Measurements from ENCODE around the gene VCP.

The VCP gene

DNA sequence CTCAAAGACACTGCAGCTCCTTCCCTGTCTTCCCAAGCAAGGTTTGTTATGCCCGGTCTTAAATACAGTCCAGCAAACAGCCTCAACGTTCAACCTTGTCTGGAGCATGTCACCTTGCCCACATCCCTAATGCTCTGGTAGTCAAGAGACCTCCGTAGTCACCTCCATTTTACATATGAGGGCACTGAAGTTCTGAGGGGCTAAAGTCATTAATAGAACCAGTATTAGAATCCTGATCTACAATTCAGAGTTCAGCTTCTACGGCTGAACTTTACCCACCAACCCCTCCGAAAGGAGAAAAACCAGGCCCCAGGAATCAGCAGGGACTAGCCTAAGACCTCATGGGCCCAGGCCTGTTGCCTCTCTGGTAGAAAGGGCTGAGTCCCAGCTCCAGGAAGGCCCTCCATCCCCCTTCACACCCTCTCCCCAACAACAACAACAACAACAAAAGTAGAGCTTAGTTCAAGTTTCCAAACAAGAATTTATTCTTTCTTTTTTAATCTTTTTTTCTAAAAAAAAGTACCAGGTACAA, 31.3 kb upstream of the VCP start:
- no peak for DNase-seq (ENCODE audit: low spot score)

DNA sequence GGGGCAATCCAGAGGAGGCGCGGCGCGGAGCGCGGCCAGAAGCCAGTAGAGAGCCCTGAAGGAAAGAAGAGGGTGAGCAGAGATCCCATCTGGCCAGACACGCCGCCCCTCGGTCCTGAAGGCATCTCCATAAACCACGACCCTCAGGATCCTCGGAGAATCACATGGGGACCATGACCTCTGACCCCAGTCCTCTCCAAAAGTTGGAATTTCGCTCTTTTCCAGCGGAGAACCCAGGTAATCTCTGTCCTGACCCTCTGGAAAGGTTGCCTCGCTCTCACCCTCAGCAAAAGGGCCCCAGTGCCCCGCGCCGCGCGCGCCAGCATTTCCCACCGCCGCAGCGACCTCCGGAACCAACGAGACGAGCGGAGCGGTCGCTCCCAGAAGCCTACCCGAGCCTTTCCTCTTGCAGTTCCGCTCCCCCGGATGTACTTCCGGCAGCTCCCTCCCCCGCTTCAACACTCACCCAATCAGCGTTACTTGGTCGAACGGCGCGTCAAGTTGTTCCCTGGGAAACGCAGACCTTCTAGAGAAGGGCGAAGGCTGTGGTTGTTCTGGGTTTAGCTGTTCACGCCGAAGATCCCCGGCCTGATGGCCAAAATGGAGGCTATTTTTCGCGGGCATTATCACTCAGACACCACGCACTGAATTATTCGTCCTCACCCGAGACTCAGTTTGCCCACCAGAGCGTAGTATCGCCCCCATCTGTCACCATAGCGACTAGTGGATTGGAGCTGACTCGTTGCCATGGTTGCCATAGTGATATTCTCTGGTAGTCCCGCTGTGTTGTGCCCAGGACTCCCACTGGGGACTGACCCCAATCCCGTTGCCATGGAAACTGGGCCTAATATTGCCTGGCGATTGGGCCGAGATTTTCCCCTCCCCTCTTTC, 30.6 kb upstream of the VCP start, which contains the start of gene STOML2:
Gene STOML2, minus strand, starts transcription at position 363 of the 891 bp plus-strand sequence. Its CDS starts 37 bp downstream, at position 326.
- DNase-seq (ENCODE audit: low spot score), result peak; percentile 94

DNA sequence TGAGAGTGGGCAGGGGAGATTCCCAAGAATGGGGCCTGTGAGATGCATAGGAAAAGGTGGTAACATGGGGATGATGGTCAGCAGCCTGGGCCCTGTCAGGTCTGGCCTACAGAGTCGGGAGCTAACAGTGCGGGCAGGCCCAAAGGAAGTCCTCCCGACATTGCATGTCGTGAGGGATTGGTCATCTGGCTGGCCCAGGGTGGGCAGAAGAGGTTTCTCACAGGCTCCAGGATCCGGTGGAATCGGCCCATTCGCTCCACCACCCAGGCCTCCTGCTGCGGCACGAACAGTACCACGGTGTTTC, 30.0 kb upstream of the VCP start:
- no peak for DNase-seq (ENCODE audit: low spot score)

DNA sequence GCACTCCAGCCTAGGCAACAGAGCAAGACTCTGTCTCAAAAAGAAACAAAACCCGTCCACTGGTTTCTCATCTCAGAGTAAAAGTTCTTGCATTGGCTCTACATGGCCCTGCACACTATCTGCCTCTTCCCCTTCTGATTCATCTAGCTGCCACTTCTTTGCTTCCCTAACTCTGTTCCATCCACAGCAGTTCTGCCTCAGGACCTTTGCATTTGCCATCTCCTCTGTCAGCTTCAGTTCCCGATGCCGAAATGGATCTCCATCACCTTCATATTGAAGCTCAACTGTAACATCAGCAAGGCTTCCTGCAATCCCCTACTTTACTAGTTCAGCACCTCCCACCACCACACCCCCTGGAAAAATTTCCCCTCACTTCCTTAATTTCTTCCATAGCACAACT, 25.1 kb upstream of the VCP start:
- no peak for DNase-seq (ENCODE audit: low spot score)

DNA sequence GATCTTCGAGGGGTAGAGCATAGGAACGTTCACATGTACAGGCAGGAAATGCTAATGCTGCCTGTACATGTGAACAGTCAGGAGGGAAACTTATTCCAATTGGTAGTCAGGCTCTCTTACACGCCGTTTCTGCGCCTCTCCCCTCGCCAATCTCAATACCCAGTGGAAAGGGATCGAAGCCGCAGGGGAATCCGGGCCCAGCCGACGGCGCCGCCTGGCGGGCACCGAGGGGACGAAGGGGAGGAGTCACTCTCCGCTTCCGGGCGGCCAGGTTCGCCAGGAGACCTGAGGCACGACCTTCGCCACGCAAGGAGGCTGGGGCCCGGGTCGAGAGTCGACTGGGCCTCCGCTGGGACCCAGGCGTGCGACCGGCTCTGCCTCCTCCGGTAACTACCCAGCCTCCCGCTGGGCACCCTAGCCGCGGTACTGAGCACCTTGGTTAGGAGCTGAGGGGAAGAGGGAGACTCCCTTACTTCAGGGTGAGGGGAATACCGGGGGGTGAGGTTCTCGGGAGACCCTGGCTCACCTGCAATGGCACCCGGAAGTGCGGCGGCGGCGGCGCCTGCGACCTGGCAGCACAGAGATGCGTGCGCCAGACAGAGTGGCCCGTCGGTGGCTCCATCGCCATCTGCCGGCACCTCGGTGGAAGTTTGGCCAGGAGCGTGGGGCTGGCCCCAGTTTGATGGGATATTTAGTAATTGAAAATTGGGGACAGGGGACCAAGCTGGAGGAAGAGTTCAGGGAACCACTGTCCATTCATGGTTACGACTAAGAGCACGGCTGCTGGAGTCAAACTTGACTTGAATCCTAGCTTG, 23.8 kb upstream of the VCP start, which contains the start of gene PIGO:
Gene PIGO, minus strand, starts transcription at position 557 of the 815 bp plus-strand sequence. CDS start 1,026 bp downstream, outside the sequence.
- DNase-seq (ENCODE audit: low spot score), result peak; percentile 92

DNA sequence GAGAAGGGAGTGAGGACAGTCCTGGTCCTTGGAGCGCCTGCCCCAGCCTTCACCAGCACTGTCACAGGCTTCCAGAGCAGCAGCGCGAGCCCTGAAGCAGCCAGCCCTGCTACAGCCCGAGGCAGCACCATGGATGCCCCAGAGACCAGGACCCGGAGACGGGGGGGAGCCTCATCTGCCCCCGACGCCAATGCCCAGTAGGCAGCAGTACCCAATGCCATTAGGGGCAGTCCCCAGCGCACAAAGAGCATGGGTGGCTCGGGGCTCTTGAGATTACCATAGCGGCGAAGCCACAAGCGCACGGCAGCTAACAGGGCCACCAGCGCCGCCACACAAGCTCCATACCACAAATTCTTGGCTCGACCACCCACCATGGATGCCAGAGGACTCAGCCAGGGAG, 19.1 kb upstream of the VCP start:
- no peak for DNase-seq (ENCODE audit: low spot score)

DNA sequence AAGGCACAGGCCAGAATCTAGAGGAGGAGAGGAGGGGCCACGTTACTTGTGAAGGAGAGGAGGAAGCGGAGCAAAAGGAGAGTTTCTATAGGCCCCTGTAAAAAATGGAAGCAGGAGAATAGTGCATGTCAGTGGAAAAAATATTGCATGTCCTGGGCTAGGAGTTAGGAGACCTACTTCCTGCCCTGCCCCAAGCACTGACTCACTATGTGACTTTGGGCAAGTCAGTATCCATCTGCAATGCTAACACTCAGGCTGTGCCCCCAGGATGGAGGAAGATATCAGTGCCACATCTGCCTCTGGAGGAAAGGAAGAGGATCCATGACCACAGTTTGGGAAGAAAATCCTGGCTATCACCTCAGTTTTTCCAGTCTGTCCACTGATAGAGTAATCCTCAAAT, 17.0 kb upstream of the VCP start:
- no peak for DNase-seq (ENCODE audit: low spot score)

DNA sequence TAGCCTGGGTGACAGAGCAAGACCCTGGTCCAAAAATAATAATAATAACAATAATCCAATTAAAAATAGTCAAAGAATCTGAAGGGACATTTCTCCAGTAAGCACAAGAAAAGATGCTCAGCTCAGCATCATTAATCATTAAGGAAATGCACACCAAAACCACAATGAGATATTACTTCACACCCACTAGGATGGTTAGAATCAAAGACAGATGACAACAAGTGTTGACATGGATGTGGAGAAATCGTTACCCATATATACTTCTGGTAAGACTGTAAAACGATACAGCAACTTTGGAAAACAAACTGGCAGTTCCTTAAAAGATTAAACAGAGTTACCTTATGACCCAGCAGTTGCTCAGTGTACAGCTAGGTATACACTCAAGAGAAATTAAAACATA, 12.7 kb upstream of the VCP start:
- DNase-seq (ENCODE audit: low spot score), result no peak

DNA sequence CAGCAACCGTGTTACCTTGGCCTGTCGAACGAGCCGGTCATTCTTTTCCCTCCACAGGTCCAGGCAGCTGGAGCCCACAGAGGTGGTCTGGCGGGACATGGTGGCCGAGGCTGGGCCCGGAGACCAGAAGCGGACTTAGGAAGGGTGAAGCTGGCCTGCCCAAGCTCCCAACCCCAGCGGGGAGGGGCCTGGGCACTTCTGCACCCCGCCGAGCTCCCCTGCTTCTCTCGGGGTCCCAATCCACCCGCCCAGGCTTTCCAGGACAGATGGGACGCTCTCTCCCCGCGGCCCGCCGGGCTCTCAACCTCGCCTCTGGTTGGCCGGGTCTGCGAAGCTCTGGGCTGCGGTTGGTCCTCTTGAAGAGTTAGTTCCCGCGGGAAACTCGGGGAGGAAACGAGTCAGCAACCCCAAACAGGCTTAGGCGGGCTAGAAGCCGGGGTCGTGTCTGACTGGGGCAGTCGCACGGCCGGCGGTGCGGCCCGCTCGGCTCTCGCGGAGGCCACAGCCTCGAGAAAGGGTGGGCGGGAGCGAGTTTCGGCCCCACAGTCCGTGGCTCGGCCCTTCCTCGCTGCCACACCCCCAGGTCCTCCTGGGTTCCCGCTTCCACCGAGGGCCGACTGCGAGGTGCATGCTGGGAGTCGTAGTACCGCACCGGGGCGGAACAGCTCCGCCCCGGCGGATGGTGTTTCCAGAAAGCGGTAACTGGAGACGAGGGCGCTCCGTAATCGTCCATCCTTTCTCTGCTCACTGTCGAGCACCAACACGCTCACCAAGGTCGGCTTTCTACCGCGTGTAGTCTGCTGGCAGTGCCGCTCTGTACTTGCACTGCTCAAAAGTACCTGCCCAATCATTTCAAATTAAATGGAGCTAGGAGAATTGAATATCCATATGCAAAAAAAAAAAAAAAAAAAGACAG, 7.3 kb upstream of the VCP start, which contains the start of gene FANCG:
Gene FANCG, minus strand, starts transcription at position 517 of the 916 bp plus-strand sequence. Its CDS starts 418 bp downstream, at position 99.
- peak; percentile 94 for DNase-seq (ENCODE audit: low spot score)

DNA sequence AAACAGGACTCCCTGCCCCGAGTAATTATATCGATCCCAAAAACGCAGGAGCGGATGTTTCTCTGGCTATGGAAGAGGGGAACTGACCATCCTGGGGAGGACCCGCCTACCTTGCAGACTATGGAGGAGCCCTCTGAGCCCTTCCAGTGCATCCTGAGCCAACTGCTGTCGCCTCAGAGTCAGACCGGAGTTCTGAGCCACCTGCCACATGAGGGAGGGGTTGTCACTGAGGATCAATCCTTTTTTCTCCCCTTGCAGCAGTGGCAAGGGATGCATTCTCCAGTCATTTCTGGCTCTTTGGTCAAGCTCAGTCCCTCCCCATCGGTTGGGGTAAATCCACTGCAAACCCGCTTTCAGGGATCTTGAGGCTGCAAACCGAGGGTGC, 6.6 kb upstream of the VCP start:
- DNase-seq (ENCODE audit: low spot score), result no peak

DNA sequence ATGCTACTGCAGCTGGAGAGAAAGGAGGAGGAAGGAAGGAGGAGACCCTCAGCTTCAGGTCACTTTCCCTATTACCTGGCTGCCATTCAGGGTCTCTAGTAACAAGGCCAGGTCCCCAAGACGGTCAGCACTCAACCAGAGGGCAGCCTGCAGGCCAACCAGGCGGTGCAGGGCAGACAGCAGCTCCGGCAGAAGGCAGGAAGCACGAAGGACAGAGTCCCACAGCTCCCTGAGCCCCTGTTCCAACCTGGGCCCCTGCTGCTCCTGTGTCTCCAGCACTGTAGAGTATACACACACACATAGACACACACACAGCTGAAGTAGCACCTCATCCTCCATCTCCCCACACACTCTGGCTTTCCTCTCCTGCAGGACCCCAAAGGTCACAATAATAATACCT, 5.6 kb upstream of the VCP start:
- no peak for DNase-seq (ENCODE audit: low spot score)

DNA sequence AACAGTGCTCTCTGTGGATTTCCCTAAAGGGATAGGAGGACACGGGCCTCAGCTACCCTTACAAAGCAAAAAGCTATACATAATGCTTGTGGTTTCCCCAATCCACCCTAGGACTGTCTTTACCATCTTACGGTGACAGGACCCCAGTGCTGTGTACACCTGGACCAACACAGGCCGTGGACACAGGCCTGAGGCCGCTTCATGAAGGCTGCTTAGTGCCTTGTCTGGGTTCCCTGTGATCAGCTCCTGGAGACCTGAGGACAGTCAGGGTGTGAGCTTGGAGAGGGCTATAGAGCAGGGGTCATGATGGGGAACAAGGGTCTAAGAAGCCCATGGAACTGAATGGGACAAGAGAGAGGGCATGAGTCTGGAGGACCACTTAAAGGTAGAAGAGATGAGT, 4.4 kb upstream of the VCP start:
- no peak for DNase-seq (ENCODE audit: low spot score)

DNA sequence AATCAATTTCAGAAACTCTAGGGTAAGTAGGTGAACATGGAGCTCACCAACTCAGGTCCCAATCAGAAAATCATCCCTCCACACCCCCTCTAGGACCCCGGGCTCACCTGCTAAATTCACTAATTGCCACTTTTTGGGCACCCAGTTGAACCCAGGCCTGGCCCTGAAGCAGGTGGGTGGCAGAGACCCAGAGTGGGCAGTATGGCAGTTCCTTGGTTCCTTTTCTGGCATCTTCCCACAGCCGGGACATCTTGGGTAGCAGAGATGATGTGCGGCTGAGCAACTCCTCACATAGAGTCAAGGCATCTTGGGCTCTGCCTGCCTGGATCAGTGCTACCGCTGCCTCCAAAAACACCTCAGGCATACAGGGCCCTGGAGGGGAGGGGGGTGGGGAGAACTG, 2.9 kb upstream of the VCP start:
- no peak for DNase-seq (ENCODE audit: low spot score)

DNA sequence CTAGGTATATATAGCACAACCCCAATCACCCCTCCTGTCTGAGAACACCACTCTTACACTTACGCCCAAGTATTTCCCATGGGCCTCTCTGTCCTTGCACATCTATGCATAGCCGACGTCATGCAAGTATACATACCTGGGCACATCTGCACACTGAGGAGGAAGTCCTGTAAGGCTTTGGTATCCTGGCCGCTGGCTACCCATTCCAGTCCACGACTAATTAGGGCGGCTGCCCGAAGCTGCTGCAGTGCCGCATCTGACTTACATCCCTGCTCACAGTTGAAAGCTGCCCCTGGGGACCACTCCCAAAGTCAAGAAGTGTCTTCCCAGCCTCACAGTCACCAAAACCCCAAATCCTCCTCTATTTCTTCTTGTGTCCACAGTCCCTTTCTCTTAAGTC, 2.4 kb upstream of the VCP start:
- no peak for DNase-seq (ENCODE audit: low spot score)

DNA sequence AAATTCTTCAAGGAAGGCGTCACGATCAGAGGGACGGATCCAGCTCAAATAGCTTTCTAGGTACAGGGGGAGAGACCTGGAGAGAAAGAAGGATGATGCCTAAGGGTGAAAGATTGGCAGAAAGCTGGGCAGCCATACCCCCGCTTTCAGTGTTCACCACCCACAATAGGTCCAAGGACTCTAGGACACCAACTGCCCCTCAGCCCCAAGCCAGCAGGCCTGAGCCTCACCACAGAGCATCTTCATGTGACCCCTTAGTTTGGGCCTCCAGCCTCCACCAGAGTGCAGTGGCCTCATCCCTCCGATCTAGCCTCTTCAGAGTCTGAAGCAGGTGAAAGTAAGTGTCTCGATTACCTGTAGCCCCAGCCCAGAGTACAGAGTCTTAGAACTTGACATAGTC, 1.7 kb upstream of the VCP start:
- no peak for DNase-seq (ENCODE audit: low spot score)

DNA sequence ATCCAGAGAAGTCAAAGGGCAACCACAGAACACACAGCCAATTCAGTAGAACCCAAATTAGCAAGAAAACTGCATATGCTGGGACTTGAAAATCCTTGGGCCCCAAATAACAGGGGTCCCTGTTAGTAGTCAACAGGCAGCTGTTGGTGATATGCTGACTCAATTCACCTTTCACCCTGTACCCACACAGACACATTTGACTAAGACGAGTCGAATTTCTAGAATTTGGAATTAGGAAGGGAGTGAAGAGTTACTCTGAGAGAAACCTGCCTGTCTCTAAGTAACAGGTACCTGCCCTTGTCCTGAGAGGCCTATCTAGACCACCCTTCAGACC, 821 bp upstream of the VCP start:
- no peak for DNase-seq (ENCODE audit: low spot score)

DNA sequence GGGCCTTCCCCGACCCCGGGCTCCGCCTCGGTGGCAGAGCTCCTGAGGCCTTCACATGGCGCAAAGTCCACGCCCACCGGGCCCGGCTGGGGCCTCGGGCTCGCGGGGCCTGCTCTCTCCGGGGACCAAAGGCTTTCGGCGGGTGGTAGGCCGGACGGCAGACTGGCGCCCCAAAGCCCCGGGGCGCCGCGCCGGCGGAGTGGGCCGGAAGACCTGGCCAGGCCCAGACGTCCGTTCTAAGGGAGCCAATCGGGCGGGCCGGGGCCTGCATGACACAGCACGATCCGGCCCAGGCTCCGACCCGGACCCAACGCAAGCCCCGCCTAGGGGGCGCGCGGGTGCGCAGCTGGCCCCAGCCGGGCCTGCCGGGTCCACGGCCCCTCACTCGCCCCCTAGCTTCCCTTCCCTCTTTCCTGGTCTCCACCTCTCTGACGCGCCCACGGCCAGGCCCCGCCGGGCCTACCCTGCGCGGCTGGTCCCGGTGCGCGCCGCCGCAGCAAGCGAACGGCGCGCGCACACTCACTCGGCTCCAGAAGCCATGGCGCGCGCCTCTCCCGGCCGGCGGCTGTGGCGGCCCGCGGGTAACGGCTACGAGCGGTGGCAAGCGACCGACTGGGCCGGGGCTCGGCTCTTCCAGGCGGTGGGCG, 488 bp downstream of the VCP start:
- DNase-seq (ENCODE audit: low spot score), result peak; percentile 89

DNA sequence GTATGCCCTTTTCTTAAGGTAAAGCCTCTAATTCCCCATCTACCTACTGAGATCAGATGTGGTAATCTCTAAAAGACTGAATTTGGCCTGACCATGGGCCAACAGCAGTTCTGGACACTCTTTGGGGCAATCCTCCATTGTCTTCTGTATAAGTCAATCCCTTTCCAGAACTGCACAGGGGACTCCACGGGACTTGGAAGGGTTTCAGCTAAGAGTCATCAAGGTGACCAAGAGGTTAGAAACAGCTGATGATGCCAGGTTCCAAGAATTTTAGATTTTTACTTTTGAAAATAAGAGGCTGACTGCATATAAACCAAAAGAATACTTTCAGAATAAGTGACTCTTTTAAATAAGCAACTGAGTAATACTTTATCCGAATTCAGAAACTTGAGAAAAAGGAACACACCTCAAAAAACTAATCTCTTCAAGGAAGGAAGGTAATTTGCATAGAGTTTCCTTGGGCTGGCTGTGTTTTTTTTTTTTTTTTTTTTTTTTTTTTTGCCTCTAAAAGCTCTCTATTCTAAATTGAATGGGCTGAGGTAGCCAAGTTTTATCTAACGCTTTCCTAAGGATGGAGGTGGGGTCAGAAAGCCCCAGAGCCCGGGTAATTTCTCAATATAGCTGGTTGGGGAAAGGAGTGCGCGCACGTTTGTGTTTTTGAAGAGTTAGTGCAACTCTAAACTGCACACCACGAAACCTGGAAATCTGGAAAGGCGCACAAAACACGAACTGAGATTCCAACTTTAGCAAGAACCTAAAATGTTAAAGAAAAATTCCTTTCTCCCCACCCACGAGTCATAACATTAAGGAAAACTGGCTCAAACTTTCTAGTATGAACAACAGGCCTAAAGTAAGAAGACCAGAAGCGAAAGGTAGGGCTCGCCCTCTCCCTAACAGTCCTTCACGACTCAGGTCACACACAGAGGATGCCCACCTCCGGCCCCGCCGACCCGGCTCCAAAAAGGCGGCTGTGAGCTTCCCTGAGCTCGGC, 1.3 kb downstream of the VCP start:
- no peak for DNase-seq (ENCODE audit: low spot score)

DNA sequence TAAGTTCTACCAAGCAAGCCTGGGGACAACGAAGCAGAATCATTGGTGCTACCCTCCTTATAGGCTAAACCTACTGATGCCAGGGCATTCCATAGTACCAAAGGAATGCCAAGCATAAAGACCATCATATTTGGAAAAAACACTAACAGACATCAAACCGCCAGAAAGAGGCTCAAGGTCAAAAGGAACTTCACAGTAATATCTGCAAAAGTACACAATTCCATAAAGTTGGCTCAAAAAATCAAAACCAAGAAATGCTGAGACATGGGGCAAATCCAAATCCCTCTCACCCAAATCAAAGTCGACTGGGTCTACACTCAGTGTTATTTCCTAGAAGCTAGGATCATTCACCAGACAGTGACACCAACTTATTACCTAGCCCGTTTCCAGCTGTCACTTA, 3.4 kb downstream of the VCP start:
- DNase-seq (ENCODE audit: low spot score), result no peak

DNA sequence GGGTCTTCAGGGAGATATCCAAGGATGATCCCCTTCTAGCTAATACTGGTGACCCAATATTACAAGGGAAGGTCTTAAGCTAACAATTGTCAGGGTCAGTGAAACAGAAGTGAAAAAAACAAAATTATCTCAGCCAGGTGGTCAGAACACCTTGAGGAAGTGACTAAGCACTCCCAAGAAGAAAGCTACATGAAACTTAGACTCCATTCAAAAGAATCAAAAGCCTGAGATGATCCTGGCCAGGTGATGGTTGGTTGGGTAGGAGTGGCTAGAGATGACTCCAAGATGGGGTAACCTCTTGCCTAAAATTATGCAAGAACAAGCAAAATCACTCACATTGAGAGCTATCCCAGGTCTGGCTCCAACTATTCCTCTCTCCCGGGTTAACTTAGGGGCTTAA, 5.4 kb downstream of the VCP start:
- no peak for DNase-seq (ENCODE audit: low spot score)

Data from ecto neural progenitor cell (in vitro differentiated cells).